Smooth muscle cell of the pulmonary artery (primary cell): ENCODE results near the gene TTC39B. TPM values are rescaled to one million over a fixed set of nuclear protein-coding genes. Genes with fewer than 3 reads are reported as not detected.

Experiments
- total RNA-seq: library from RNA; depleted of rRNA; stranded (reverse); fragments of >200 nt; gene quantifications from 2 replicates; pipeline ENCODE4 v1.2.3, GENCODE V29; 2014

The TTC39B gene
- total RNA-seq: 14.7 and 19.8 TPM in 2 replicates

GRCh38 chr9:15306757-15307522, at the start of gene TTC39B:
TSS of gene TTC39B (minus strand) at chr9:15307216. CDS start at chr9:15307125, 91 bp downstream.

Other genes with a start within 250 kb of the TTC39B start
- gene SNAPC3, start 115.7 kb upstream of the TTC39B start, total RNA-seq: 67.3 and 67.6 TPM in 2 replicates
- gene PSIP1, start 203.8 kb upstream of the TTC39B start, total RNA-seq: 24.8 and 27.1 TPM in 2 replicates
- 2.2 and 2.4 TPM in 2 replicates for gene CCDC171, start 245.8 kb upstream of the TTC39B start, total RNA-seq